SK-N-SH treated with all-trans-retinoic acid at 6 μM for 48 hours (cell line): ENCODE measurements around the gene CMC4.

Experiments
- ESRRG ChIP-seq: fragments of 250-450 bp; sonication (Bioruptor Pico); IDR thresholded peaks from 2 replicates; pipeline ENCODE4 v1.6.1; 2021; ENCODE audit warnings: mild to moderate bottlenecking
- GLIS3 ChIP-seq: fragments of 250-450 bp; sonication (Bioruptor Pico); IDR thresholded peaks from 2 replicates; pipeline ENCODE4 v1.5.0; 2020; ENCODE audit warnings: mild to moderate bottlenecking, moderate library complexity
- ZFP3 ChIP-seq: fragments of 250-450 bp; sonication (Bioruptor Pico); IDR thresholded peaks from 2 replicates; pipeline ENCODE4 v1.5.0; 2020; ENCODE audit warnings: mild to moderate bottlenecking, moderate library complexity
- TF ChIP-seq, protein P1 (sequence below): fragments of 250-450 bp; sonication (Bioruptor Pico); IDR thresholded peaks from 2 replicates; pipeline ENCODE4 v1.5.1; 2021; ENCODE audit warnings: mild to moderate bottlenecking, moderate library complexity

DNA sequence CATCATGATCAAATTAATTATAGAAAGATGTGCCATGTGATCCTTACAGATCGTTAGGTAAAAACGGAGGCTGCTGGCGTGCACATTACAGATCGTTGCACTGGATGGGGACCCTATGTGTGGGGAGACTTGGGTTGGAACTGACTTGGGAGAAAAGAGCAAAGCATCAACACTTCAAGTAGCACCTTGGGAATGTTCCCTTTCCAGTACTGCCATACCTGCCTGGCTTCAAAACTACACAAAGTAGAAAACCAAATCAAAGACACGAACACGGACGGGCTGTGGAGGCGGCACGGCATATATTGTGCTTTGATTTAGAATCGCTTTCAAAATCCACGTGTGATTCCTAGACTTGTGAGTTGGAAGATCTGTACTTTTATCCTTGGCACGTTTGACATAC lies 898 bp downstream of the CMC4 start:
- TF ChIP-seq ESRRG = no peak
- TF ChIP-seq, protein P1, sequence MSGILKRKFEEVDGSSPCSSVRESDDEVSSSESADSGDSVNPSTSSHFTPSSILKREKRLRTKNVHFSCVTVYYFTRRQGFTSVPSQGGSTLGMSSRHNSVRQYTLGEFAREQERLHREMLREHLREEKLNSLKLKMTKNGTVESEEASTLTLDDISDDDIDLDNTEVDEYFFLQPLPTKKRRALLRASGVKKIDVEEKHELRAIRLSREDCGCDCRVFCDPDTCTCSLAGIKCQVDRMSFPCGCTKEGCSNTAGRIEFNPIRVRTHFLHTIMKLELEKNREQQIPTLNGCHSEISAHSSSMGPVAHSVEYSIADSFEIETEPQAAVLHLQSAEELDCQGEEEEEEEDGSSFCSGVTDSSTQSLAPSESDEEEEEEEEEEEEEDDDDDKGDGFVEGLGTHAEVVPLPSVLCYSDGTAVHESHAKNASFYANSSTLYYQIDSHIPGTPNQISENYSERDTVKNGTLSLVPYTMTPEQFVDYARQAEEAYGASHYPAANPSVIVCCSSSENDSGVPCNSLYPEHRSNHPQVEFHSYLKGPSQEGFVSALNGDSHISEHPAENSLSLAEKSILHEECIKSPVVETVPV (CRISPR knock-in tag) = no peak
- no peak for TF ChIP-seq GLIS3 (CRISPR knock-in tag)
- TF ChIP-seq ZFP3 (CRISPR knock-in tag) = no peak
